ENCODE measurements around the gene SSR3.

- TF ChIP-seq CTCF (IDR thresholded peaks at IDR 0.05; ENCODE audit: low read length) (no peak), EZH2 (IDR thresholded peaks at IDR 0.05; ENCODE audit: borderline replicate concordance, low read length) (no peak)
Observed at GRCh38 chr3:156516284-156516683, 38.6 kb downstream of the SSR3 start.
